ENCODE results near the gene TMTC4.

TMTC4 gene

GRCh38 chr13:100561158-100561499 lies 113.5 kb downstream of the TMTC4 start:
- TF ChIP-seq, protein P1, sequence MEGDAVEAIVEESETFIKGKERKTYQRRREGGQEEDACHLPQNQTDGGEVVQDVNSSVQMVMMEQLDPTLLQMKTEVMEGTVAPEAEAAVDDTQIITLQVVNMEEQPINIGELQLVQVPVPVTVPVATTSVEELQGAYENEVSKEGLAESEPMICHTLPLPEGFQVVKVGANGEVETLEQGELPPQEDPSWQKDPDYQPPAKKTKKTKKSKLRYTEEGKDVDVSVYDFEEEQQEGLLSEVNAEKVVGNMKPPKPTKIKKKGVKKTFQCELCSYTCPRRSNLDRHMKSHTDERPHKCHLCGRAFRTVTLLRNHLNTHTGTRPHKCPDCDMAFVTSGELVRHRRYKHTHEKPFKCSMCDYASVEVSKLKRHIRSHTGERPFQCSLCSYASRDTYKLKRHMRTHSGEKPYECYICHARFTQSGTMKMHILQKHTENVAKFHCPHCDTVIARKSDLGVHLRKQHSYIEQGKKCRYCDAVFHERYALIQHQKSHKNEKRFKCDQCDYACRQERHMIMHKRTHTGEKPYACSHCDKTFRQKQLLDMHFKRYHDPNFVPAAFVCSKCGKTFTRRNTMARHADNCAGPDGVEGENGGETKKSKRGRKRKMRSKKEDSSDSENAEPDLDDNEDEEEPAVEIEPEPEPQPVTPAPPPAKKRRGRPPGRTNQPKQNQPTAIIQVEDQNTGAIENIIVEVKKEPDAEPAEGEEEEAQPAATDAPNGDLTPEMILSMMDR (IDR thresholded peaks at IDR 0.05; ENCODE audit: low read depth, low read length, poor library complexity, severe bottlenecking) = no peak
- no peak for TF ChIP-seq EZH2phosphoT487 (IDR thresholded peaks at IDR 0.05; ENCODE audit: borderline replicate concordance, low read length)
- no peaks in the 10 kb centered on the region for H3K4me1 ChIP-seq (ENCODE audit: control insufficient read depth, low read length)
- no peaks in the 10 kb centered on the region for H3F3A ChIP-seq (ENCODE audit: control insufficient read depth, insufficient read depth)
- no peak overlapping the region for H3K27ac ChIP-seq (ENCODE audit: low read depth, low read length)
- no peaks in the 10 kb centered on the region for H3K9me3 ChIP-seq (ENCODE audit: control insufficient read depth, insufficient read depth, low read length)
- no peaks in the 10 kb centered on the region for H4K20me1 ChIP-seq (ENCODE audit: control insufficient read depth, insufficient read depth, low read depth, low read length)
- no peaks in the 10 kb centered on the region for H3K79me2 ChIP-seq (ENCODE audit: control insufficient read depth, low read length)
- H3K4me2 ChIP-seq (ENCODE audit: low read length) = no peak overlapping the region
- H3K27me3 ChIP-seq (ENCODE audit: control insufficient read depth, low read length) = no peaks in the 10 kb centered on the region
- no peaks in the 10 kb centered on the region for H3K36me3 ChIP-seq (ENCODE audit: control insufficient read depth, low read length)
- no peak overlapping the region for H3K4me3 ChIP-seq (ENCODE audit: low read length)
- no peaks in the 10 kb centered on the region for H3K9me2 ChIP-seq (replicated peaks; ENCODE audit: control insufficient read depth, low read length)

- no peaks in the 10 kb centered on the region for H3K9me2 ChIP-seq (replicated peaks; ENCODE audit: control insufficient read depth, low read length)
- H4K20me1 ChIP-seq (ENCODE audit: control insufficient read depth, insufficient read depth, low read depth, low read length) = no peaks in the 10 kb centered on the region
- no peak for TF ChIP-seq EZH2phosphoT487 (IDR thresholded peaks at IDR 0.05; ENCODE audit: borderline replicate concordance, low read length)
- TF ChIP-seq, protein P1 (IDR thresholded peaks at IDR 0.05; ENCODE audit: low read depth, low read length, poor library complexity, severe bottlenecking) = no peak
- no peaks in the 10 kb centered on the region for H3K9me3 ChIP-seq (ENCODE audit: control insufficient read depth, insufficient read depth, low read length)
- H3K4me1 ChIP-seq (ENCODE audit: control insufficient read depth, low read length) = no peaks in the 10 kb centered on the region
- no peak overlapping the region for H3K4me2 ChIP-seq (ENCODE audit: low read length)
- no peaks in the 10 kb centered on the region for H3K79me2 ChIP-seq (ENCODE audit: control insufficient read depth, low read length)
- no peaks in the 10 kb centered on the region for H3F3A ChIP-seq (ENCODE audit: control insufficient read depth, insufficient read depth)
- no peaks in the 10 kb centered on the region for H3K27me3 ChIP-seq (ENCODE audit: control insufficient read depth, low read length)
- H3K27ac ChIP-seq (ENCODE audit: low read depth, low read length) = no peak overlapping the region
- H3K36me3 ChIP-seq (ENCODE audit: control insufficient read depth, low read length) = no peaks in the 10 kb centered on the region
- H3K4me3 ChIP-seq (ENCODE audit: low read length) = no peak overlapping the region
Measured at GRCh38 chr13:100560498-100561157, 114.0 kb downstream of the TMTC4 start.

DNA sequence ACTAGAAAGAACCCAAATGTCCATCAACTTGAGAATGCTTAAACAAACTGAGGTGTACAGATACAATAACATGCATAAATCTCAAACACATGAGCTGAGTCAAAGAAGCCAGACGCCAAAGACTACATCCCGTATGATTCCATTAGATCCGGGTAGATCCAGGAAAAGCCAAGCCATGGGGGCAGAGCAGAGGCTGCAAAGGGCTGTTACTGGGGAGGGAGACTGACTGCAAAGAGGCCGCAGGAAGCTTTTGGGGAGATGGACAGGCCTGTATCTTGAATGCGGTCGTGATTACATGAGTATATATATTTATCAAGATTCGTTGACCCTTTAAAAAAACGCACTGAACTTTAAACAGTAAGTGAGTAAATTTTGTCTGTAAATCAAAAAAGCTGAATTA lies 114.7 kb downstream of the TMTC4 start:
- no peak overlapping the region for H3K27ac ChIP-seq (ENCODE audit: low read depth, low read length)
- no peak for TF ChIP-seq EZH2phosphoT487 (IDR thresholded peaks at IDR 0.05; ENCODE audit: borderline replicate concordance, low read length)
- TF ChIP-seq, protein P1 (IDR thresholded peaks at IDR 0.05; ENCODE audit: low read depth, low read length, poor library complexity, severe bottlenecking) = no peak
- H3K79me2 ChIP-seq (ENCODE audit: control insufficient read depth, low read length) = no peaks in the 10 kb centered on the region
- H3K36me3 ChIP-seq (ENCODE audit: control insufficient read depth, low read length) = no peaks in the 10 kb centered on the region
- H3K4me1 ChIP-seq (ENCODE audit: control insufficient read depth, low read length) = no peaks in the 10 kb centered on the region
- H3K9me3 ChIP-seq (ENCODE audit: control insufficient read depth, insufficient read depth, low read length) = no peaks in the 10 kb centered on the region
- H3K9me2 ChIP-seq (replicated peaks; ENCODE audit: control insufficient read depth, low read length) = no peaks in the 10 kb centered on the region
- no peak overlapping the region for H3K4me2 ChIP-seq (ENCODE audit: low read length)
- H3F3A ChIP-seq (ENCODE audit: control insufficient read depth, insufficient read depth) = no peaks in the 10 kb centered on the region
- no peaks in the 10 kb centered on the region for H3K27me3 ChIP-seq (ENCODE audit: control insufficient read depth, low read length)
- no peak overlapping the region for H3K4me3 ChIP-seq (ENCODE audit: low read length)
- H4K20me1 ChIP-seq (ENCODE audit: control insufficient read depth, insufficient read depth, low read depth, low read length) = no peaks in the 10 kb centered on the region

Data from DOHH2 (cell line).